GM12801 (cell line): ENCODE results near the gene BZW1.

ENCODE experiments used
- TF ChIP-seq, protein P1 (sequence below): IDR thresholded peaks from one replicate; pipeline ENCODE4 v1.5.1; 2011; ENCODE audit warnings: control low read depth; ENCODE audit not compliant: insufficient read length; ENCODE audit errors: extremely low read depth

BZW1 gene

DNA sequence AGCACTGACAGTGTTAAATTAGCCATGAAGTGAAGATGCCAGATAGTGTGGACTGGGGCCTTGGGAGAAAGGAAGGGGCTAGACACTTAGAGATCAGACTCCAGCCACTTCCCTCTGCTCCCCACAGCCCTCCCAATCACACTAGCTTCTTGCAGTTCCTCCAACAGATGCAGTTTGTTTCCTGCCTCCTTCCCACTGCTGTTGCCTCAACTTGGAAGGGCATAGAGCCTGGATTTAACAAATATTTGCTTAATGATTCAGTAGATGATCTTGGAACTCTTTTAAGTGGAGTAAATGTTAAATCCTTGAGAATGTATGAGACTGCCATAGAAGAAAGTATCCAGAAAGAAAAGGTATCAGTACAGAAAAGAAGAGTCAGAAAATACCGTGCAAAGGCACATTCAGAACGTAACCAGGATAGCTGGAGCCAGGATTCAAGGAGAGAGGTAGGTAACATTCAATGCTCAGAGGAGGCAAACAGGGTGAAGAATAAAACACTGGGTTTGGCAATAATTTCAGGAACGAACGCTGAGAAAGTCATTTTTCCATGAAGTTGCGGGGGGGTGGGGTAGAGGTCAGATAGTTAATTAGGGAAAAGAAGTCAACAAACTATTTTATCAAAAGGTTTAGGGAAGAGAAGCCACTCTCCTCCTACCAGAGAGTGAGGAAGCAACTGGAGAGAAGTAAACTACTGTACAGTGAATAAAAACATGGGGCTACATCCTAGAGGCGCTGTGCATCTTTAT, 1.3 kb upstream of the BZW1 start:
- TF ChIP-seq, protein P1, sequence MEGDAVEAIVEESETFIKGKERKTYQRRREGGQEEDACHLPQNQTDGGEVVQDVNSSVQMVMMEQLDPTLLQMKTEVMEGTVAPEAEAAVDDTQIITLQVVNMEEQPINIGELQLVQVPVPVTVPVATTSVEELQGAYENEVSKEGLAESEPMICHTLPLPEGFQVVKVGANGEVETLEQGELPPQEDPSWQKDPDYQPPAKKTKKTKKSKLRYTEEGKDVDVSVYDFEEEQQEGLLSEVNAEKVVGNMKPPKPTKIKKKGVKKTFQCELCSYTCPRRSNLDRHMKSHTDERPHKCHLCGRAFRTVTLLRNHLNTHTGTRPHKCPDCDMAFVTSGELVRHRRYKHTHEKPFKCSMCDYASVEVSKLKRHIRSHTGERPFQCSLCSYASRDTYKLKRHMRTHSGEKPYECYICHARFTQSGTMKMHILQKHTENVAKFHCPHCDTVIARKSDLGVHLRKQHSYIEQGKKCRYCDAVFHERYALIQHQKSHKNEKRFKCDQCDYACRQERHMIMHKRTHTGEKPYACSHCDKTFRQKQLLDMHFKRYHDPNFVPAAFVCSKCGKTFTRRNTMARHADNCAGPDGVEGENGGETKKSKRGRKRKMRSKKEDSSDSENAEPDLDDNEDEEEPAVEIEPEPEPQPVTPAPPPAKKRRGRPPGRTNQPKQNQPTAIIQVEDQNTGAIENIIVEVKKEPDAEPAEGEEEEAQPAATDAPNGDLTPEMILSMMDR: no peak

DNA sequence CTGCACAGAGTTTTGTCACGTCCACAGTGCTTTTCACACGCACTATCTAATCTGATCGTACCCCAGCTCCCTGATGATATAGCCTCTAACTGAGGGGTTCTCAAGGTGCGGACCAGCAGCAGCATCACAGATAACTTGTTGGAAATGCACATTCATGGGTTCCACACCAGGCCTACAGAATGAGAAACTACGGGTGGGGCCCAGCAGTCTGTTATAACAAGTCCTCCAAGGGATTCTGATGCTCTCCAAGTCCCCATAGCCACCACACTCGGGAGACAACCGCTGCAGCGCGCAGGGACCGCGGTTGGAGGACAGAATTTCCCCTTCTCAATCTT, 745 bp upstream of the BZW1 start:
- TF ChIP-seq, protein P1: no peak

DNA sequence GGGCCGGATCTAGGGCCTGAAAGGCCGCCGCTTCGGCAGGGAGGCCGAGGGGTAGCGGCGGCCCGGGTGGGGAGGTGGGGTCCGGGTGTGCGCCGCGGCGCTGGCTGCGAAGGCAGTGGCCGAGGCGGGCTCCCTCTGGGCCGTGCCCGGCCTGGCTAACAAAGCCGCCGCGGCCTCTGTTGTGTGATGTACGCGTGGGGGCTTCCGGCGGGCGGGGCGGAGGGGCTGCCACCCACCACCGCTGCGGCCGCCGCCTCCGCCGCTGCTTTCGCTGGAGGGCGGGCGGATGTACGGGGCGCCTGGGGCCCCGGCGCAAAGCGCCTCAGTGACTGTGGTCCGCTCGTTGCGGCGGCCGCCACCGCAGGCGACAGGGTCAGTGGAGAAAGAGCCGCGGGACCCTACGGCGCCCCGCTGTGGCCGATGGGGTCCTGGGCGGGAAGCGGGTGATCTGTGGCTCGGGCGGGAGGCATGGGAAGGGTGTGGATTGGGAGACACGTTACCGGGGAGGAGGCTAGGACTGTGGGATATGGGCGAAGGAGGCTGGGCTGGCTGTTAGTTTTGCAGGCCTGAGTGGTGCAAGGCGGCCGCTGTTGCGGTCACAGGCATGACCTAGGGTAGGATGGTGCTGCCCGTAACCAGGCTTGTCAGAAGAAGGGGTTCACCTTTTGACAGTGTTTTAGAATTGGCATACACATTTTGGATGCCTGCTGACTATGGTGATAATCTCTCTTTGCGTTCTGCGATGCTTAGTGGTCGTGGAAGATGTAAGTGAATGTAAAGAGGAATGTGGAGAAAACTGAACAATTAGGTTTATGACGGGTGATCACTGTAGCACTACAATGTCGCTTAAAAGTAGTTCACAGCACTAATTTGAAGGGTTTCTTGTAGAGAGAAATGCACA, 662 bp downstream of the BZW1 start:
- TF ChIP-seq, protein P1: no peak

DNA sequence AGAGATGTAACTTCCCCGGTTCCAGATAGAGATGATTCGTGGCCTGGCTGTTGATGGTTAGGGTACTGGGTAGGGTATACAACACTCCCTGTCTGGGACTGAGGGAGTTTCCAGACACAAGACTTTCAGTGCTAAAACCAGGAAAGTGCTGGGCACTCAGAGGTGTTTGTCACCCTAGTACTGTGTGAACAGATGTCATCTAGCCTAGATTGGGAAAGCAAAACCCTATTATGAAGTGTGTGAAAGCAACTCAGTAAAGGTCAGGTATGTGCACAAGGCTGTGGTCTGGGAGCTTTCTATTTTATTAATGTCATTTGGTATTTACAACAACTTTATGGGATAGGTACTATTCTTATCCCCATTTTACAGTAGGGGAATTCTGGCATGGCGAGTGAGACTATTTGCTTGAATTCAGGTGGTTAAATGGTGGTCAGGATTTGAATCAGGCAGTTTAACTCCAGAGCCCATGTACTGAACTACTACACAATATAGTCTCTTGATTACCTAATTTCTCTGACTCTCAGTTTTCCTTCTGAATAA, 2.6 kb downstream of the BZW1 start:
- TF ChIP-seq, protein P1: no peak

DNA sequence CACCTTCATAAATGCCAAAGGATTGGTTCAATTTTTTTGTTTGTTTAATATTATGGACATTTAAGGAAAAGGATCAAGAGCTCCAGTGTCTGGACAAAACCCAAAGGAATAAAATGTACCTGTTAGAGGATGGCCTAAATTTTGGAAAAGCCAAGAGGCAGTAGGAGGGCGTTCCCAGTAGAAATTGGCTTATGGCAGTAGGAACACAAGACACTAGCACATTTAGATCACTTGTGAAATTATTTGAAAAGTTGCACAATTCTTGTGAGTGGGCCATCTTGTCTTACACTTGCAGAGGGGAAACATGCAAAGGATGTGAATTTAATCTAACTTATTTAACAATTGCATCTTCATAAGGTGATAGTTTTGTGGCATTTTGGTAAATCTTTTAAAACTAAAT, 3.2 kb downstream of the BZW1 start:
- TF ChIP-seq, protein P1: no peak

DNA sequence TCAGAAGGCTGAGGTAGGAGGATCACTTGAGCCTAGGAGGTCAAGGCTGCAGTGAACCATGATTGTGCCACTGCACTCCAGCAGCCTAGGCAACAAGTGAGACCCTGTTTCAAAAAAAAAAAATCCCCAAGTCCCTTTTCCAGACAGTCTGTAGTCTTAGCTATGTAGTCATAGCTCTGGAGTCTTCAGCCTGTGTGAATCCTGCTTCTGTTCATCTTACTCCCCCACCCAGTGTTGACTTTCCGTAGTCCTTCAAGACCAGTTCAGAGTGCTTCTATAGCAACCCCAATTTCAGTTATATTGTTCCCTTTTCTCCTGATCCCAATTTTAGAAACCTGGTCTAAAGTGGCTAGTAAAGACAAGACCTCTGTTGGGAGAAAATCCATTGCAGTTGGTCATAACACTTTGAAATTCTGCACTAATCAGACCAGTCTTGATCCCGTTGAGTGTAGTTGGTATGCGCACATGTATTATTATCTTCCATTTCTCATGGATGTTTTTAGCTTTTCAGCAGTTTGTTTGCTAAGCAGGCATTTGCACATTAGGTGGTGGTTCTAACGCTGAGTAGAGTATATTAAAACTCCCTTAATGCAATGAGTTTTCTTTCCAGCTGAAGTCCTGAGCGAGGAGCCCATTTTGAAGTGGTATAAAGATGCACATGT, 9.0 kb downstream of the BZW1 start:
- TF ChIP-seq, protein P1: no peak

DNA sequence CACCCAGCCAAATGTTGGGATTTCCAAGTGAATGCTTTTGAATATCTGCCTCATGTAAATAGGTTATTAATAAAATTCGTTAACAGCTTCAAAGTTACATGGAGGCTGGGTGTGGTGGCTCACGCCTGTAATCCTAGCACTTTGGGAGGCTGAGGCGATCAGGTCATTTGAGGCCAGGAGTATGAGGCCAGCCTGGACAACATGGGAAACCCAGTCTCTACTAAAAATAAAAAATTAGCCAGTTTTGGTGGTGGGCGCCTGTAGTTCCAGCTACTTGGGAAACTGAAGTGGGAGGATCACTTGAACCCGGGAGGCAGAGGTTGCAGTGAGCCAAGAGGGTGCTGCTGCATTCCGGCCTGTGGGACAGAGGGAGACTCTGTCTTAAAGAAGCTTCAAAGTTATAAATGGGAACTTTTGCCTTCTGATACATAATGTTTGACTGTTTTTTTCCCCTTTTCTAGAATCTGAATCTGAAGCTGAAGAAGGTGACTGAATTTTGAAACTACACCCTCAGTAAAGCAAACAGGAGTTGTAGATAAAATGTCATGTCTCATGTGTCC, 10.1 kb downstream of the BZW1 start:
- TF ChIP-seq, protein P1: no peak
